ENCODE results near the gene PHACTR2.

PHACTR2 gene

GRCh38 chr6:143637691-143638090 is 40.1 kb upstream of the PHACTR2 start:
- TF ChIP-seq CREB1 (IDR thresholded peaks at IDR 0.05; ENCODE audit: low read depth) (no peak), USF1 (IDR thresholded peaks at IDR 0.05) (no peak), TAF1 (IDR thresholded peaks at IDR 0.05; ENCODE audit: low read depth) (no peak), NFIC (IDR thresholded peaks at IDR 0.05) (no peak), MAX (IDR thresholded peaks at IDR 0.05) (no peak), CEBPB (IDR thresholded peaks at IDR 0.05) (no peak), EP300 (IDR thresholded peaks at IDR 0.05; ENCODE audit: borderline replicate concordance) (no peak), TEAD4 (IDR thresholded peaks at IDR 0.05) (no peak), TCF12 (IDR thresholded peaks at IDR 0.05; ENCODE audit: low read depth) (no peak), EGR1 (IDR thresholded peaks at IDR 0.05) (no peak), YY1 (IDR thresholded peaks at IDR 0.05; ENCODE audit: low read depth) (no peak), FOXM1 (IDR thresholded peaks at IDR 0.05; ENCODE audit: borderline replicate concordance, low read depth) (no peak), ZBTB7A (IDR thresholded peaks at IDR 0.05; ENCODE audit: low read depth) (no peak)

- no peak for TF ChIP-seq REST (IDR thresholded peaks at IDR 0.05; ENCODE audit: low read depth)
- no peak for TF ChIP-seq TCF12 (IDR thresholded peaks at IDR 0.05; ENCODE audit: low read depth)
- no peak for TF ChIP-seq CREB1 (IDR thresholded peaks at IDR 0.05; ENCODE audit: low read depth)
- no peak for TF ChIP-seq NFIC (IDR thresholded peaks at IDR 0.05)
- no peak for TF ChIP-seq YY1 (IDR thresholded peaks at IDR 0.05; ENCODE audit: low read depth)
- no peak for TF ChIP-seq FOXM1 (IDR thresholded peaks at IDR 0.05; ENCODE audit: borderline replicate concordance, low read depth)
- TF ChIP-seq ZBTB7A (IDR thresholded peaks at IDR 0.05; ENCODE audit: low read depth): no peak
- no peak for TF ChIP-seq RAD21 (IDR thresholded peaks at IDR 0.05; ENCODE audit: low read depth)
- TF ChIP-seq USF1 (IDR thresholded peaks at IDR 0.05): no peak
- no peak for TF ChIP-seq CEBPB (IDR thresholded peaks at IDR 0.05)
- no peak for TF ChIP-seq EGR1 (IDR thresholded peaks at IDR 0.05)
- no peak for TF ChIP-seq TEAD4 (IDR thresholded peaks at IDR 0.05)
Measured at GRCh38 chr6:143642403-143642802, 35.4 kb upstream of the PHACTR2 start.

GRCh38 chr6:143647191-143647590 is 30.6 kb upstream of the PHACTR2 start:
- TF ChIP-seq ZBTB7A (IDR thresholded peaks at IDR 0.05; ENCODE audit: low read depth) (no peak), REST (IDR thresholded peaks at IDR 0.05; ENCODE audit: low read depth) (no peak), CEBPB (IDR thresholded peaks at IDR 0.05) (no peak), EGR1 (IDR thresholded peaks at IDR 0.05) (no peak), NFIC (IDR thresholded peaks at IDR 0.05) (no peak), CREB1 (IDR thresholded peaks at IDR 0.05; ENCODE audit: low read depth) (no peak), MAX (IDR thresholded peaks at IDR 0.05) (no peak), RAD21 (IDR thresholded peaks at IDR 0.05; ENCODE audit: low read depth) (no peak), USF1 (IDR thresholded peaks at IDR 0.05) (no peak), TAF1 (IDR thresholded peaks at IDR 0.05; ENCODE audit: low read depth) (no peak), FOXM1 (IDR thresholded peaks at IDR 0.05; ENCODE audit: borderline replicate concordance, low read depth) (no peak), TEAD4 (IDR thresholded peaks at IDR 0.05) (no peak), TCF12 (IDR thresholded peaks at IDR 0.05; ENCODE audit: low read depth) (no peak), EP300 (IDR thresholded peaks at IDR 0.05; ENCODE audit: borderline replicate concordance) (no peak), YY1 (IDR thresholded peaks at IDR 0.05; ENCODE audit: low read depth) (no peak)

GRCh38 chr6:143647732-143648131 is 30.0 kb upstream of the PHACTR2 start:
- TF ChIP-seq EGR1 (IDR thresholded peaks at IDR 0.05): no peak
- no peak for TF ChIP-seq REST (IDR thresholded peaks at IDR 0.05; ENCODE audit: low read depth)
- no peak for TF ChIP-seq FOXM1 (IDR thresholded peaks at IDR 0.05; ENCODE audit: borderline replicate concordance, low read depth)
- TF ChIP-seq YY1 (IDR thresholded peaks at IDR 0.05; ENCODE audit: low read depth): no peak
- TF ChIP-seq TAF1 (IDR thresholded peaks at IDR 0.05; ENCODE audit: low read depth): no peak
- TF ChIP-seq ZBTB7A (IDR thresholded peaks at IDR 0.05; ENCODE audit: low read depth): no peak
- TF ChIP-seq CEBPB (IDR thresholded peaks at IDR 0.05): no peak
- TF ChIP-seq USF1 (IDR thresholded peaks at IDR 0.05): no peak
- no peak for TF ChIP-seq NFIC (IDR thresholded peaks at IDR 0.05)
- TF ChIP-seq MAX (IDR thresholded peaks at IDR 0.05): no peak

Measured in Ishikawa (cell line).